Right atrium auricular region (tissue), 2 donors: ENCODE measurements around the gene TM9SF4. TPM values are rescaled to one million over a fixed set of nuclear protein-coding genes. Genes with fewer than 3 reads are reported as not detected.

Experiments
- DNase-seq: peaks from one replicate; pipeline ENCODE4 v3.0.0-alpha.2; 2019; ENCODE audit warnings: low spot score
- H3K27ac ChIP-seq, 2 donors: fragments of 200-600 bp; sonication (generic); 1 replicate in 1 of 2; 2 replicates in 1 of 2; pipeline ENCODE4 v1.5.1; 2016 to 2019
- H3K27me3 ChIP-seq, 2 donors: fragments of 200-600 bp; sonication (generic); one replicate each; pipeline versions ENCODE4 v1.5.1 to v1.6.0; 2017 to 2019
- H3K36me3 ChIP-seq: fragments of 200-600 bp; sonication (generic); one replicate; pipeline ENCODE4 v1.5.1; 2016
- H3K4me1 ChIP-seq, 2 donors: fragments of 200-600 bp; sonication (generic); one replicate each; pipeline versions ENCODE4 v1.5.1 to v1.6.0; 2017 to 2019
- H3K4me3 ChIP-seq, 2 donors: fragments of 200-600 bp; sonication (generic); 1 replicate in 1 of 2; 2 replicates in 1 of 2; pipeline ENCODE4 v1.5.1; 2017 to 2019; ENCODE audit warnings: mild to moderate bottlenecking in 1 of 2, moderate library complexity in 1 of 2
- H3K9me3 ChIP-seq, 2 donors: fragments of 200-600 bp; sonication (generic); one replicate each; pipeline ENCODE4 v1.5.1; 2019
- CTCF ChIP-seq, 2 donors: fragments of 200-600 bp; sonication (generic); IDR thresholded peaks; one replicate each; pipeline ENCODE4 v1.5.1; 2019; ENCODE audit warnings: antibody characterized with exemption in 2 of 2
- total RNA-seq, 2 donors: library from RNA; depleted of rRNA; stranded (reverse); fragments of >200 nt; gene quantifications; one replicate each; pipeline ENCODE4 v1.1.0, GENCODE V29; 2016

The TM9SF4 gene
- total RNA-seq, 2 donors from 2014 or later = 28.5 to 30.6 TPM

- H3K36me3 ChIP-seq = peaks cover 76% of the 10 kb centered on the region
- no peaks in the 10 kb centered on the region for H3K27me3 ChIP-seq
- H3K27ac ChIP-seq = no peak overlapping the region
- no peak for TF ChIP-seq CTCF (IDR thresholded peaks at IDR 0.05)
- DNase-seq = no peak
- H3K4me1 ChIP-seq = peaks cover 0 to 9% of the 10 kb centered on the region in 2 donors
- H3K9me3 ChIP-seq = no peaks in the 10 kb centered on the region
- no peak overlapping the region for H3K4me3 ChIP-seq
Measured at GRCh38 chr20:32159766-32160221, 50.3 kb downstream of the TM9SF4 start.

- Histone ChIP-seq H3K9me3 (no peaks in the 10 kb centered on the region), H3K27me3 (no peaks in the 10 kb centered on the region), H3K36me3 (peaks cover 81% of the 10 kb centered on the region), H3K27ac (no peak overlapping the region), H3K4me1 (peaks cover 0 to 4% of the 10 kb centered on the region in 2 donors), H3K4me3 (no peak overlapping the region)
- no peak for DNase-seq
- no peak for TF ChIP-seq CTCF (IDR thresholded peaks at IDR 0.05)
Measured at GRCh38 chr20:32160341-32160740, 50.8 kb downstream of the TM9SF4 start.

- Histone ChIP-seq H3K4me3 (no peak overlapping the region), H3K27me3 (no peaks in the 10 kb centered on the region), H3K27ac (no peak overlapping the region), H3K36me3 (peaks cover 90% of the 10 kb centered on the region), H3K9me3 (no peaks in the 10 kb centered on the region), H3K4me1 (no peaks in the 10 kb centered on the region)
- no peak for TF ChIP-seq CTCF (IDR thresholded peaks at IDR 0.05)
- DNase-seq = no peak
Measured at GRCh38 chr20:32162351-32162750, 52.8 kb downstream of the TM9SF4 start.

GRCh38 chr20:32163951-32164350, 54.4 kb downstream of the TM9SF4 start:
- DNase-seq = no peak
- Histone ChIP-seq H3K36me3 (peaks cover 74% of the 10 kb centered on the region), H3K27me3 (no peaks in the 10 kb centered on the region), H3K9me3 (no peaks in the 10 kb centered on the region), H3K4me1 (no peaks in the 10 kb centered on the region), H3K4me3 (no peak overlapping the region), H3K27ac (no peak overlapping the region)
- no peak for TF ChIP-seq CTCF (IDR thresholded peaks at IDR 0.05)

GRCh38 chr20:32164984-32165735, 55.6 kb downstream of the TM9SF4 start:
- TF ChIP-seq CTCF (IDR thresholded peaks at IDR 0.05) = no peak
- Histone ChIP-seq H3K4me1 (no peaks in the 10 kb centered on the region), H3K36me3 (peaks cover 62% of the 10 kb centered on the region), H3K9me3 (no peaks in the 10 kb centered on the region), H3K4me3 (no peak overlapping the region), H3K27me3 (no peaks in the 10 kb centered on the region), H3K27ac (no peak overlapping the region)
- no peak for DNase-seq
